ENCODE data around the gene SCYGR5. TPM values are rescaled to one million over a fixed set of nuclear protein-coding genes. Genes with fewer than 3 reads are reported as not detected.

SCYGR5 gene, protein sequence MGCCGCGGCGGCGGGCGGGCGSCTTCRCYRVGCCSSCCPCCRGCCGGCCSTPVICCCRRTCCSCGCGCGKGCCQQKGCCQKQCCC
- not detected in 2 replicates for total RNA-seq

DNA sequence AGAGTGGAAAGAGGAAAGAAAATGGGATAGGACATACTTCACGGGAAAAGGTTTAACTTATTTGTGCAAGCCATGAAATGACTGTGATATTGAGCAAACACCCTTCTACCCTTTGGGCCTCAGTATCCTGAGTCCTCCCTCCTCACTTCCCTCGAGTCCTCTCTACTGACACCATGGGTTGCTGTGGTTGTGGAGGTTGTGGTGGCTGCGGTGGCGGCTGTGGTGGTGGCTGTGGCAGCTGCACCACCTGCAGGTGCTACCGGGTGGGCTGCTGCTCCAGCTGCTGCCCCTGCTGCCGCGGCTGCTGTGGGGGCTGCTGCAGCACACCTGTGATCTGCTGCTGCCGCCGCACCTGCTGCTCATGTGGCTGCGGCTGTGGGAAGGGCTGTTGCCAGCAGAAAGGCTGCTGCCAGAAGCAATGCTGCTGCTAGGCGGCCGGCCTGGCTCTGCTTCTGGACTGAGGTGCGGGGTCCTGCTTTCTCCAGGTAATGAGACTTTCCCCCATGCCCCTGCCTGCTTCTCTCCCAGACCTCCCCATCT is at the start of gene SCYGR5:
SCYGR5 (plus strand) TSS at position 174 of the 540 bp plus-strand sequence; CDS start at position 174, 0 bp downstream.

DNA sequence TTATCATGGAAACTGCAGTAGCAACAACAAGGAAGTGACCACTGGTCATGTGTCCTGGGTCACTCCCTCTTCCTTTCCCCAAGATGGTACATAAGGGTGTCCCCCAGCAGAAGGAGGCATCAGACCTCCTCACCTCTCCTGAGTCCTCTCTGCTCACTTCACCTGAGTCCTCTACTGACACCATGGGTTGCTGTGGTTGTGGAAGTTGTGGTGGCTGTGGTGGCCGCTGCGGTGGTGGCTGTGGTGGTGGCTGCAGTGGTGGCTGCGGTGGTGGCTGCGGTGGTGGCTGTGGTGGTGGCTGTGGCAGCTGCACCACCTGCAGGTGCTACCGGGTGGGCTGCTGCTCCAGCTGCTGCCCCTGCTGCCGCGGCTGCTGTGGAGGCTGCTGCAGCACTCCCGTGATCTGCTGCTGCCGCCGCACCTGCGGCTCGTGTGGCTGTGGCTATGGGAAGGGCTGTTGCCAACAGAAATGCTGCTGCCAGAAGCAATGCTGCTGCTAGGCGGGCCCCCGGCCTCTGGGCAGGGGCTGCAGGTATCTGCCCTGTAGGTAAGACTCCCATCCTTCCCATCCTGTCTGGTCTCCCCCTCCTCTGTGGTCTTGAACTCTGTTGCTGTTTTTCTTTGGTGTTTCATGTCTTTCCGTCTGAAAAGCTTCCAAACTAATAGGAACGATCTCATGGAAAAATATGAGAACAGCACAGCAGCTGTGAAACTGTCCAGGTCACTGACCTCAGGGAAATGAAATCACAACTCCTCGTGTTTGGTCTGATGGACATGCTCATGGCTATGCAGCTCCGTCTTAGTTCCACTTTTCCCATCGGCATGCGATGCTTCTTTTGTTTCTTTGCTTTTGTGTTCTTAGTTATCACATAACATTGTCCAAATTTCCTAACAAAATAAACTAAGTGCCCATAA is 49.0 kb upstream of the SCYGR5 start, which contains the start of gene SCYGR4:
SCYGR4 (plus strand) TSS at position 183 of the 915 bp plus-strand sequence; CDS start at position 183, 0 bp downstream.

Other genes starting within 250 kb of the SCYGR5 start
- 38.8 and 44.9 TPM in 2 replicates for gene AGFG1, start 194.6 kb upstream of the SCYGR5 start, total RNA-seq
- gene SCYGR2, start 67.9 kb upstream of the SCYGR5 start, total RNA-seq, result not detected in 2 replicates
- gene SCYGR3, start 52.0 kb upstream of the SCYGR5 start, total RNA-seq, result not detected in 2 replicates
- gene SCYGR4, start 49.3 kb upstream of the SCYGR5 start, total RNA-seq, result not detected in 2 replicates
- 0.17 and 0.59 TPM in 2 replicates for gene SLC19A3, start 51.2 kb downstream of the SCYGR5 start, total RNA-seq
- gene SCYGR6, start 58.0 kb downstream of the SCYGR5 start, total RNA-seq, result not detected in 2 replicates
- gene SCYGR7, start 61.5 kb downstream of the SCYGR5 start, total RNA-seq, result not detected in 2 replicates
- gene SCYGR8, start 79.1 kb downstream of the SCYGR5 start, total RNA-seq, result not detected in 2 replicates
- 1.5 and 2.2 TPM in 2 replicates for gene CCL20, start 147.0 kb downstream of the SCYGR5 start, total RNA-seq
- gene DAW1, start 204.8 kb downstream of the SCYGR5 start, total RNA-seq, result 4.9 and 6.5 TPM in 2 replicates

Measured in bronchus fibroblast of lung (primary cell).